PFSK-1 (cell line): Measurements from ENCODE around the gene ACSF3.

Experiments
- POLR2AphosphoS5 ChIP-seq: IDR thresholded peaks from 2 replicates; pipeline ENCODE4 v1.6.1; 2012; ENCODE audit warnings: low read depth, mild to moderate bottlenecking, control low read depth, low read length, moderate library complexity
- SIN3A ChIP-seq: IDR thresholded peaks from 2 replicates; pipeline ENCODE4 v1.6.1; 2012; ENCODE audit warnings: mild to moderate bottlenecking, low read length, moderate library complexity, borderline replicate concordance; ENCODE audit not compliant: insufficient read depth
- TAF1 ChIP-seq: IDR thresholded peaks from 2 replicates; pipeline ENCODE4 v1.6.1; 2012; ENCODE audit warnings: low read length, control low read depth, borderline replicate concordance; ENCODE audit not compliant: insufficient read depth
- TF ChIP-seq, protein P1 (sequence below), 2 experiments: IDR thresholded peaks; 2 replicates each; pipeline versions ENCODE4 v1.6.1 to v1.8.0; 2011 to 2012; ENCODE audit warnings: low read depth in 2 of 2, low read length in 2 of 2, control low read depth in 1 of 2, inconsistent platforms in 1 of 2, mild to moderate bottlenecking in 1 of 2, moderate library complexity in 1 of 2; ENCODE audit not compliant: insufficient read depth in 1 of 2

GRCh38 chr16:89084814-89085612, 8.6 kb upstream of the ACSF3 start:
- TF ChIP-seq TAF1, result no peak
- TF ChIP-seq POLR2AphosphoS5, result no peak
- TF ChIP-seq, protein P1, sequence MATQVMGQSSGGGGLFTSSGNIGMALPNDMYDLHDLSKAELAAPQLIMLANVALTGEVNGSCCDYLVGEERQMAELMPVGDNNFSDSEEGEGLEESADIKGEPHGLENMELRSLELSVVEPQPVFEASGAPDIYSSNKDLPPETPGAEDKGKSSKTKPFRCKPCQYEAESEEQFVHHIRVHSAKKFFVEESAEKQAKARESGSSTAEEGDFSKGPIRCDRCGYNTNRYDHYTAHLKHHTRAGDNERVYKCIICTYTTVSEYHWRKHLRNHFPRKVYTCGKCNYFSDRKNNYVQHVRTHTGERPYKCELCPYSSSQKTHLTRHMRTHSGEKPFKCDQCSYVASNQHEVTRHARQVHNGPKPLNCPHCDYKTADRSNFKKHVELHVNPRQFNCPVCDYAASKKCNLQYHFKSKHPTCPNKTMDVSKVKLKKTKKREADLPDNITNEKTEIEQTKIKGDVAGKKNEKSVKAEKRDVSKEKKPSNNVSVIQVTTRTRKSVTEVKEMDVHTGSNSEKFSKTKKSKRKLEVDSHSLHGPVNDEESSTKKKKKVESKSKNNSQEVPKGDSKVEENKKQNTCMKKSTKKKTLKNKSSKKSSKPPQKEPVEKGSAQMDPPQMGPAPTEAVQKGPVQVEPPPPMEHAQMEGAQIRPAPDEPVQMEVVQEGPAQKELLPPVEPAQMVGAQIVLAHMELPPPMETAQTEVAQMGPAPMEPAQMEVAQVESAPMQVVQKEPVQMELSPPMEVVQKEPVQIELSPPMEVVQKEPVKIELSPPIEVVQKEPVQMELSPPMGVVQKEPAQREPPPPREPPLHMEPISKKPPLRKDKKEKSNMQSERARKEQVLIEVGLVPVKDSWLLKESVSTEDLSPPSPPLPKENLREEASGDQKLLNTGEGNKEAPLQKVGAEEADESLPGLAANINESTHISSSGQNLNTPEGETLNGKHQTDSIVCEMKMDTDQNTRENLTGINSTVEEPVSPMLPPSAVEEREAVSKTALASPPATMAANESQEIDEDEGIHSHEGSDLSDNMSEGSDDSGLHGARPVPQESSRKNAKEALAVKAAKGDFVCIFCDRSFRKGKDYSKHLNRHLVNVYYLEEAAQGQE (IDR thresholded peaks at IDR 0.05; ENCODE audit: insufficient read depth in 1 of 2, low read depth in 2 of 2, low read length in 2 of 2), result no peak
- no peak for TF ChIP-seq SIN3A
